HG03571 (cell line): ENCODE data around the gene PIMREG.

Experiments
- ATAC-seq: cut with Tn5 transposase; IDR thresholded peaks from one replicate; pipeline ENCODE4 v1.9.1; 2021; ENCODE audit not compliant: unreplicated experiment

PIMREG gene

GRCh38 chr17:6443692-6444570 is at the start of gene PIMREG:
Gene PIMREG (plus strand): TSS chr17:6444455. CDS start chr17:6445111, 656 bp downstream.
- ATAC-seq, result peak; percentile 73

- ATAC-seq, result no peak
These were observed 45.3 kb upstream of the PIMREG start for GRCh38 chr17:6398955-6399354.

DNA sequence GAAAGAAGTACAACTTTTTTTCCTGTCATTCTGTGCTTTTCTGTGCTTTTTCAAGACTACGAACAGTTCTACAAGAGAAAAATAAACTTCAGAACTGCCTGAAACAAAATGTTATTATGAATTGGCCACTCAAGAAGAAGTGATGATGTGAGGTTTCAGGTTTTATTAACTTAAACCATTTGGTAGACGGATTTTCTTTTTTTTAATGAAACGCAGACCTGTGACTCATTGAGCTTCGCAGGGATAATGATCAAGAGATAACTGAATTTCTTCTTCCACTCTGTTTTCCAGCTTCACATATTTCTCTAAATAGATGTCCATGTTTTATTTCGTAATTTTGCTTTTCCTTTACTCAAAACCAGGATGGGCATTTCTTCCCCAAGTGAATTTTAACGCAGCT is 42.0 kb upstream of the PIMREG start:
- ATAC-seq, result no peak

DNA sequence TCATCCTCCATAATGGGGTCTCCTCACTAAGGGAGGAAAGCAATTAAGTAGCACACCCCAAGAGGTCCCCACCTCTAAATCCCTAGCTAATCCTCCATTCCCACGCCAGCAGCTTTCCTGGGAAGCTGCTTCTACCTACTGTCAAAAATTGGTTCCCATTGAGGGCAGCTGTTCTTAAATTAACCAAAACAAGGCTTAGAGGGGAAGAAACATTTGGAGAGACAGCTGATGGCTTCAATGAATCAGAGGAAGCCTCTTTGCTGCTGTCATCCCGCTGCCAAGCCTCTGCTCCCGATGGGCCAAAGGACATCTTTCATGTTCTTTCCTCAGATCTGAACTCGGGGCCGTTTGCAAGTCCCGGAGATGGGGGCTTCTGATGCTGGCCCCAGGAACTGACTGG is 36.0 kb upstream of the PIMREG start:
- ATAC-seq, result no peak

- ATAC-seq, result no peak
These were observed 35.5 kb upstream of the PIMREG start for GRCh38 chr17:6408735-6409134.

DNA sequence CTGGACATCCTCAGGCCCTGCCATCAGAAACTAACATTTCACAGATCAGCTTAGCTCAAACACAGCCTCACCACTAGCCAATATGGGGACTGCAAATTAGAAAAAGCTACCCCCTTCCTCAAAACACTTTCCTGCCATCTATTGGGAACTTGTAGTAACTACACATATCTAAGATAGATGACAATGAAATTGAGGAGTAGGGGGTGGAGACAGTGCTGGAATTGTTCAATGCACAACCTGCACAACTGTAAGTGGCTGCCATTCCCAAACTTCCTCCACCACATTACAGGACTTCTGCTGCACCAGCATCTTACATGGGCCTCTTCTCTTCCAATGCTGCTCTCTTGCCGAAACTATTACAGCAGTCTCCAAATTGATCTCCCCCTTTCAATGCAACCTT is 31.2 kb upstream of the PIMREG start:
- no peak for ATAC-seq

GRCh38 chr17:6415616-6416015 is 28.6 kb upstream of the PIMREG start:
- no peak for ATAC-seq

GRCh38 chr17:6420173-6420641 is 24.0 kb upstream of the PIMREG start:
- no peak for ATAC-seq

GRCh38 chr17:6421700-6422604 is 22.3 kb upstream of the PIMREG start:
- no peak for ATAC-seq

DNA sequence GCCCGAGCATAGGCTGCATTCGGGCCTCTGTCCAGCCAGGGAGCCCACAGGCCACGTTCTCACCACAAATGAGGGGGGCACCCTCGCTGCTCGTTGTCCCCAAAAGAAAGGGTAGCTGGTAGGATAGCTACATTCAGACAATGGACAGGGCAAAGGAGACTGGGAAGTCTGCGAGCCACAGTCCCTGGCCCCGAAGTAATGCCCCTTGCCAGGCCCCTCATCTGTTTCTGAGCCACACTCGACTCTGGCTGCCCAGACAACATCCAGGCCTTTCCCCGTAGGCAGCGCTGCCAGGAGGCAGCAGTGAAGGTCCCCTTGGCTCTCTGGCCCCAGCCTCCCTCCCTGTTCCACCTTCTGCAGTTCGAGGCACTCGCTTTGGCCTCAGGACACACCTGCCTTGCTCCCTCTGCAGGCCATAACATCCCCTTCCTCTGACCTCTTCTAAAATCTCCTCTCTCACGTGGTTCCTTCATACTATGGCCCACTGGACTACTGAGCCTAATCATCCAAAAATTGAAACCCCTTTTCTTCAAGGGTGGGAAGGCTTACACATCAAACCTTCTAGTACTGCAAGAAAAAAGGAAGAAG is 21.5 kb upstream of the PIMREG start:
- ATAC-seq, result no peak

GRCh38 chr17:6423931-6424330 is 20.3 kb upstream of the PIMREG start:
- no peak for ATAC-seq

DNA sequence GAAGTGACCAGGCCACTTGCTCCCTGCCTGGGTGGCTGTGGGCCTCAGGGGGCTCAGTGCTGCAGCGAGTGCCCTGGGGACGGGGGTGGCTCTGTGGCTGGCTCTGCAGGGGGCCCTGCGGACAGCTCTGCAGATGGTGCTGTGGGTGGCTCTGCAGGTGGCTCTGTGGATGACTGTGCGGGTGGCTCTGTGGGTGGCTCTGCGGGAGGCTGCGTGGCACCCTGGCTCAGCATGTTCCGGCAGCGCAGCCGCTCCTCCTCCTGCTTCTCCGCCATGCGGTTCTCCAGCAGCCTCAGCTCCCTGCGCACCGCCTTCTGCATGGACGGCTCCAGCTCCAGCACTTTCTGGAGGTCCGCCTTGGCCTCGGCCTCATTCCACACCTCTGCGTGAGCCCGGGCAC is 18.8 kb upstream of the PIMREG start:
- ATAC-seq, result no peak

DNA sequence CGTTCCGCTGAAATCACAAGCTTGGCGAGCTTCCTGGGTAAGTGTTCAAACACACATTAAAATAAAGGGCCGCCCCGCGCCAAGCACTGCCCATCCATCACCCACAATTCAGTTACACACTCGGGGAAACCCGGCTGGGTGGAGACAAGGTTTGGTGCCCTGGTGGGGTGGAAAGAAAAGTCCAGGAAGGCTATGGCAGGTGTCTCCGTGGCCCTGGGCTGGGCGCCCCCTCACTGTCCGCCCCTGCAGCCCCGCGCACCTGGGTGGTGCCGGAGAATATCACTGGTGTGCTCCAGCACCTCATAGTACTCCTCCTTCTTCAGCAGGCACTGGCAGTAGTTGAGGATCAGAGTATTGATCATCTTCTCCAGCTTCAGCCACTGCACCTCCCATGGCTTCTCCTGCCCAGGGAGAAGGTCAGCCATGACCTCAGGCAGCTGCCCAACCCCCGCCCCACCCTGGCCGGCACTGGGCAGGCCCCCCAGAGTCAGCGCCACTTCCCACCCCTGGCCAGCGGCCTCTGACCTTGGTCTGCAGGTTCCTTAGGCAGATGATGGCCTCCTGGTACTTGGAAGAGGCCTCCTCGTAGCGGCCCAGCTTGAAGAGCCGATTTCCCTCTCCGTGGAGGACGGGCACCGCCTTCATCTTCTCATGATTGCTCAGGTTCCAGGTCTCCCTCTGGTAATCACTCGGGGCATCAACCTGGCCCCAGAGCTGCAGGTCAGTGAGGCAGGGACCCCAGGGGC is 17.7 kb upstream of the PIMREG start:
- no peak for ATAC-seq

DNA sequence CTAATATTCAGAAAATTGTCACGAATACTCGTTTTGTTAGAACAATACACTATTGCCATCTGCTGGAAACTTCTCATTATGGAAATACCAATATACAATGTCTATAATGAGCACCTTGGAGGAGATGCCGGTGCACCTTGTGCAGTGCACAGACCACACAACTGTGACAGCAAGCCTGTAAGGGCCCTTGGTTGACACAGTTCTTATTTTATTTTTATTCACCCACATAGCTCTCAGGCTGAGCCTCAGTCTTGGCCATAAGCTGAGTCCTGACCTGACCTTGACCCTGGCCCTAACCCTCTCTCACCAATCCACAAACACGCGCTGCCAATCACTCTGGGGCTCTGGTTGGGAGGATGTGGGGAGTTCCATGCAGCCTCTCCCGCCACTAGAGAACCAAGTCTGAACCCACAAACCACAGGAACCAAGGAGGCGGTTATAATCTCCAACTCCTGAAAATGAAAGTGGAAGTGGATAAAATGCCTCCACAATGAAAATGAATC is 16.9 kb upstream of the PIMREG start:
- ATAC-seq, result no peak

DNA sequence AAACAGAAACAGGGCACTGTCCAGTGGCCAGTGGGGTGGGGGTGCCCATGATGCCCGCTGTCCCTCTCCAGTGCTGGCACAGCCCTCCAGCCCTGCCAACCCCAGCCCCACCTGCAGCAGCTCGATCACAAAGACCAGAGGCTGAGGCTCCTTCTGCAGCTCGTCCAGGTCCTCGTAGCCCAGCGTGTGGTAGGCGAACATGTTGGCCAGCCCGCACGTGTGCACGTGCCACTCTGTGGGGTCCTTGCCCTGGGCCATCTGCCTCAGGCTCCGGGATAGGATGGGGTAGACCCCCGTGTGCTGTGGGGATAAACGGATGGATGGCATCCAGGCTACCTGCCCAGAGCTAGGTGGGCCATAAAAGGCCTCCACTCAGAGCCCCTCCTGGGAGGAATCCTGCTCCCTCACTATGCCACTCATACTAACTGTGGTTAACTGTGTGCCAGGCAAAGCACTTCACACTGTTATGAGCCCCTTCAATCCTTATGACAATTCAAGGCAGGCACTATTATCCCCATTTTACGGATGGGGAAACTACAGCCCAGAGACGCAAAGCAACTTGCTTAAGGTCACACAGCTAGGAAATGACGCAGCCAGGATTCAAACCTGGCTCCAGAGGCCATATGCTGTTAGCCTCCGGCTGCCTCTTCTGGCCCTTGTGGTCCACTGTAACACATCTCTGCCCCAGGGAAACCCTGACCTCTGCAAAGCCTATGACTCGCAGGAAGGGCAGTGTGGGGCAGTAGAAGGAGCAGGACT is 15.9 kb upstream of the PIMREG start:
- ATAC-seq, result no peak

DNA sequence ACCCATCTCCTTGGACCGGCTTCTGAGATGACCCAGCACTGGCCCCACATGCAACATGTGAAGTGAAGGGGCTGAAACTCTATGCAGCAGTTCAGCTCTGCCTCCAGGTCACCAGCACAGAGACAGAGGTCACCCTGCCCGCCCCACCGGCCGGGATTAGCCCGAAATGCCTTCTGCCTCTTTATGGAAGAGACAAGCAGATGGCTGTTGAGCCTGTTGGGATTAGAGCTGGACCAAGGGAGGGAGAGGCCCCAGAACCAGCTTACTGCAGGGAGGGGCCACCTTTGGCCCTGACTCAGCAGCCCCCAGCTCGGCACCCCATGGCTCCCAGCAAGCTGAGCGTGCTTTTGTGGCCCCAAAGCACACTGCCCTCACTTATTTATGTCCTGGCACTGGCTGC is 15.0 kb upstream of the PIMREG start:
- no peak for ATAC-seq

- ATAC-seq, result no peak
These were observed 13.5 kb upstream of the PIMREG start for GRCh38 chr17:6430769-6431168.

DNA sequence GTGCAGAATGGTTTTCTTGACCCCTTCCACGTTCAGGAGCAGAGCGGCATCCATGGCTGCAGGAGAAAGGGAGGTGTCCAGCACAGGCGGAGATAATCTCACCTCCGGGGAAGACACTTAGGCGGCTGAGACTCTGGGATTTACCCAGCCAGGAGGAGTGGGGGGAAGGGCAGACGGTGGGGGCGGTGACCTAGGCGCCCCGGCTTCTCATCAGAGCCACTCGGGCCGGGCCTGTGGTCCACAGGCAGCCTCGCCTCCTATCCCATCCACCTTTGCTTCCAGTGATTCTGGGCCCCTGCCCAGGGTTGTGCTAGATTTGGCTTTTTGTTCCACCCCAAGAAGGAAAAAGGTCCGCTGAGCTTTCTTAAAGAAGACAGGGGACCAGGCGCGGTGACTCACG is 9.2 kb upstream of the PIMREG start, which contains the start of gene AIPL1:
TSS of gene AIPL1 (minus strand) at position 71 of the 400 bp plus-strand sequence. CDS start at position 54, 17 bp downstream.
- no peak for ATAC-seq

GRCh38 chr17:6435968-6436367 is 8.3 kb upstream of the PIMREG start:
- ATAC-seq, result no peak

- ATAC-seq, result no peak
These were observed 6.8 kb upstream of the PIMREG start for GRCh38 chr17:6437466-6437865.
